Measurements from ENCODE around the gene SPAG5.

SPAG5 gene

DNA sequence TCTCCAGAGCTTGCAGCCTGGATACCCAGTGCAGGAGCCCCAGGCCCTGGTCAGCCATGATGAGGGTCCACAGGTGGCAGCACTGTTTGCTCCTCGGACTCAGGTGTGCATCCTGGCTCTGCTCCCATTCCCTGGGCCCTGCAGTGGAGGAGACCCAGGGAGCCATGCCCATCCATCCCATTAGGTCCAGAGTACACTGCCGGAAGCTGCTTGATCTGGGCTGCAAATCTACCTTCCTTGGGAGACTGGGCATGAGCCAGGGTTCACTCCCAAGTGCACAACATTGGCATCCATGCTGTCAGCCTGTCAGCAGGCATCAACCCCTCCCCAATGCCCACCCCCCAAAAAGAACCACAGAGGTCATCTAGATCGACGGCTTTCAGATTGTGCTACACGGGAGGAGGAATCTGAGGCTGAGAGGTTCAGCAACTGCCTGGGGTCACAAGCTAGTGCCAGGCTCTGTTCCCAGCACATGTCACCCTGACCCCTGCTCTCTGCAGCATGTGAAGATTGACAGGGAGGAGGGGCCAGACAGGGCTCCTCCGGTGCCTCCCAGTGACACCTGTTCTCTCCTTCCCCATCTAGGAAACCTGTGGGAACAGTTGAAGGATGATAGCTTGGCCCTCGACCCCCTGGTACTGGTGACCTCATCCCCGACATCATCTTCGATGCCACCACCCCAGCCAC, 62.1 kb downstream of the SPAG5 start:
- Histone ChIP-seq H3K4me3 (ENCODE audit: low read depth, low read length) (no peak overlapping the region), H3K9me3 (no peaks in the 10 kb centered on the region), H3K36me3 (no peaks in the 10 kb centered on the region), H3K4me1 (no peaks in the 10 kb centered on the region), H3K27me3 (no peaks in the 10 kb centered on the region)
- DNase-seq = no peak
- TF ChIP-seq, protein P1, sequence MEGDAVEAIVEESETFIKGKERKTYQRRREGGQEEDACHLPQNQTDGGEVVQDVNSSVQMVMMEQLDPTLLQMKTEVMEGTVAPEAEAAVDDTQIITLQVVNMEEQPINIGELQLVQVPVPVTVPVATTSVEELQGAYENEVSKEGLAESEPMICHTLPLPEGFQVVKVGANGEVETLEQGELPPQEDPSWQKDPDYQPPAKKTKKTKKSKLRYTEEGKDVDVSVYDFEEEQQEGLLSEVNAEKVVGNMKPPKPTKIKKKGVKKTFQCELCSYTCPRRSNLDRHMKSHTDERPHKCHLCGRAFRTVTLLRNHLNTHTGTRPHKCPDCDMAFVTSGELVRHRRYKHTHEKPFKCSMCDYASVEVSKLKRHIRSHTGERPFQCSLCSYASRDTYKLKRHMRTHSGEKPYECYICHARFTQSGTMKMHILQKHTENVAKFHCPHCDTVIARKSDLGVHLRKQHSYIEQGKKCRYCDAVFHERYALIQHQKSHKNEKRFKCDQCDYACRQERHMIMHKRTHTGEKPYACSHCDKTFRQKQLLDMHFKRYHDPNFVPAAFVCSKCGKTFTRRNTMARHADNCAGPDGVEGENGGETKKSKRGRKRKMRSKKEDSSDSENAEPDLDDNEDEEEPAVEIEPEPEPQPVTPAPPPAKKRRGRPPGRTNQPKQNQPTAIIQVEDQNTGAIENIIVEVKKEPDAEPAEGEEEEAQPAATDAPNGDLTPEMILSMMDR (IDR thresholded peaks at IDR 0.05; ENCODE audit: low read depth, low read length) = no peak

DNA sequence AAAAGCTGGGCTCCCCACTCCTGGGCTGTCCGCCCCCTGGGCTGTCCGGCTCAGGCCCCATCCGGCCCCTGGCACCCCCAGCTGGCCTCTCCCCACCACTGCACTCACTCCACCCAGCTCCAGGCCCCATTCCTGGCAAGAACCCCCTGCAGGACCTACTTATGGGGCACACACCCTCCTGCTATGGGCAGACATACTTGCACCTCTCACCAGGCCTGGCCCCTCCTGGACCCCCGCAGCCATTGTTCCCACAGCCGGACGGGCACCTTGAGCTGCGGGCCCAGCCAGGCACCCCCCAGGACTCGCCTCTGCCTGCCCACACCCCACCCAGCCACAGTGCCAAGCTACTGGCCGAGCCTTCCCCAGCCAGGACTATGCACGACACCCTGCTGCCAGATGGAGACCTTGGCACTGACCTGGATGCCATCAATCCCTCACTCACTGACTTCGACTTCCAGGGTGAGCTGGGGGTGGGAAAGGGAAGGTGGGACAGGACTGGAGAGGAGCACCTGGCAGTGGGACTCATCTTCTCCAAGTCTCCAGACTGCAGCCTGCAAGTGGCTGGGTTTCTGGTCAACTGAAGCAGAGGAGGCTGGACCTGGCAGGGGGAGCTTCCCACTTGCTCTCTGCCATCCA, 64.0 kb downstream of the SPAG5 start:
- no peaks in the 10 kb centered on the region for H3K36me3 ChIP-seq
- TF ChIP-seq, protein P1 (IDR thresholded peaks at IDR 0.05; ENCODE audit: low read depth, low read length) = no peak
- no peak for DNase-seq

DNA sequence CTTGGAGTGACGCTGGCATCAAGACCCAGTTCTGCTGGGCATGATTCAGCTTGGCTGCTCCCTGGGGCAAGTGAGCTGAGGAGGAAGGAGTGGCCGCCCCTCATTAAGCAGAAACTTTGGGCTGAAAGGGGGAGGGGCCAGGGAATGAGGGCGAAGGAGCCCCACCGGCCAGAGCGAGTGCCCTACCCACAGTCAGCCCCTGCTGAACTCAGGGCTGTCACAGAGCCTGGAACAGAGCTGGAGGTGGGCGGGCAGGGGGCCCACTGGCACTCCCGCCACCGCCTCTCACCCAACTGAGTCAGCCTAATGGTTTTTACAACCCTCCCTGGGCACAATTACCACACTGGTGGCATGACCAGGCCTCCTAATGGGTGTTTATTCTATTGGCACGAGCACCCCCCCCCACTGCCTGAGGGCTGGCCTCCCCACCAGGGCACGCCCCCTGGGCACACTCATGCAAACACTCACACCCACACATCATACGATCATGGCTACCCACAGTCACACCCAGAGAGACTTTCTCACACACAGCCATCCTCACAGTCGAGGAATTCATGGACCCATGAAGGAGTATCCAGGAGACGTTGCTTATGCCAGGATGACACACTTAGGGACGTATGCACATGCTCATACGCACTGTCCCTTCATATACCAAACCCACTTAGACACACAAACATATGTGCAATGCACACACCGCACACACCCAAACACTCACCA, 65.6 kb downstream of the SPAG5 start:
- H3K4me3 ChIP-seq (ENCODE audit: low read depth, low read length) = no peak overlapping the region
- no peak for DNase-seq
- TF ChIP-seq, protein P1 (IDR thresholded peaks at IDR 0.05; ENCODE audit: low read depth, low read length) = no peak
- no peaks in the 10 kb centered on the region for H3K27me3 ChIP-seq
- no peaks in the 10 kb centered on the region for H3K36me3 ChIP-seq
- H3K9me3 ChIP-seq = no peaks in the 10 kb centered on the region
- H3K4me1 ChIP-seq = no peaks in the 10 kb centered on the region

More for the DNA sequence above, 64.0 kb downstream of the SPAG5 start:
- H3K27me3 ChIP-seq = no peaks in the 10 kb centered on the region
- no peaks in the 10 kb centered on the region for H3K9me3 ChIP-seq
- H3K4me1 ChIP-seq = no peaks in the 10 kb centered on the region
- no peak overlapping the region for H3K4me3 ChIP-seq (ENCODE audit: low read depth, low read length)

DNA sequence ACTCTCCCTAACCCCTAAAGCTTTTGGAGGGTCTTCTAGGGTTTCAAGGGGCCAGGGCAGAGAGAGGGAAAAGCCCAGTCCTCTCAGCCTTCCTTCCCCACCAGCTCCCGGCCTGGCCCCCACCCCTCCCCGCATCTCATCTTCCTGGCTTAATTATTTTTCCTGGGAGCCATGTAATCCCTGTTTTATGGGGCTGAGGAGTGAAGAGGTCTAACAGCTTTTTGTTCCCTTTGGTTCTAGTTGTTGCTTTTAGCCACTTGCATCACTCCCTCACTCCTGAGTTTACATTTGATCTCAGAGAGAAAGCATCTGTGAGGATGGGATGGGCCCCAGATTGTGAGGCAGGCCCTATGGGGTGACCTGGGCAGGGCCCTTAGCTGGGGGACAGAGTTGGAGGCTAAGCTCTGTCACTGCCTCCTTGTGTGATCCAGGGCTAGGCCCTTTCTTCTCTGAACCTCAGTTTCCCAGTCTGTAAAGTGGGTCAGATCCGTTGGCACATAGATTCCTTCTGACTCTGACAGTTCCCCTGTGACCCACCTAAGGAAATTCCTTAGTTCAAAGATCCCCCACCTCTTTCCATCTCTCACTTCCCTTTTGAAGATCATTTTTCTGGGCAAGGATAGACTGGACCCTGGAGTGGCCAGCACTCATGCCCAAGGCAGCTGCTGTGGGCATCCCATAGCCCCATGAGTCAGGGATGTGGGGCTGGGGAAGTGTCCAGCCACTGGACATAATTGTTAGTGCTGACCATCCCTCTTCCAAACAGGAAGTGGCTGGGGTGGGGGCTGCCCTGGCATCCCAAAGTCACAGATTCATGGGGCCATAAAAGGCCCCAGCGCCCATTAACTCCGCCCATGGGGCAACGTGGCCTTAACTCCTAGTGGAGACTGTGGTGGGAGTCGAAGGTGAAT, 66.5 kb downstream of the SPAG5 start:
- Histone ChIP-seq H3K4me3 (ENCODE audit: low read depth, low read length) (no peak overlapping the region), H3K4me1 (no peaks in the 10 kb centered on the region), H3K27me3 (no peaks in the 10 kb centered on the region), H3K36me3 (no peaks in the 10 kb centered on the region), H3K9me3 (no peaks in the 10 kb centered on the region)
- DNase-seq = no peak
- TF ChIP-seq, protein P1 (IDR thresholded peaks at IDR 0.05; ENCODE audit: low read depth, low read length) = no peak

DNA sequence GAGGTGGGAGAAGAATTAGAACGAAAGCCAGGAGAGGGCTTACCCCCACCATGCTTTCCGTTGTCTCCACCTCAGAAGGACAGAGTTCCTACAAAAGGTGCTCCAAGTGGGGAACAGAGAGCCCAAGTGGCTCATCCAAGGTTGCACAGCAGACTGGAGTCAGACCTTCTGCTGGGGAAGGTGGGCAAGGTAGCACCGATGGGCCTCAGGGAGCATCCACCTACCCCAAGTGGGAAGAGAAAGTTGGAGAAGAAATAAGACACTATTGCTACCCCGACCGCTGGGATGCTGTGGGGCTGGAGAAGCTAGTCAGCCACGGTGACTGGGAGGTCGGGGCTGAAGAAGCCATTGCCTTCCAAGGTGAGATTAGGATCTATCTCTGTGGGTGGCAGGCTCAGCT, 67.9 kb downstream of the SPAG5 start:
- Histone ChIP-seq H3K27me3 (no peaks in the 10 kb centered on the region), H3K4me1 (no peaks in the 10 kb centered on the region), H3K9me3 (no peaks in the 10 kb centered on the region), H3K4me3 (ENCODE audit: low read depth, low read length) (no peak overlapping the region), H3K36me3 (no peaks in the 10 kb centered on the region)
- no peak for DNase-seq
- TF ChIP-seq, protein P1 (IDR thresholded peaks at IDR 0.05; ENCODE audit: low read depth, low read length) = no peak
